ENCODE data around the gene LZTFL1.

The LZTFL1 gene

GRCh38 chr3:45807681-45808540, 34.0 kb downstream of the LZTFL1 start:
- no peak for TF ChIP-seq CTCF (IDR thresholded peaks at IDR 0.05; ENCODE audit: insufficient read depth, low read length, missing control alignments)
- ChIA-PET POLR2A (interaction anchor here (1.1 kb wide), 1 partner anchor 8 kb away, joined by 3 read pairs; no protein-coding TSS in a partner anchor), CTCF (interaction anchor here (1.2 to 1.4 kb wide), 2 partner anchors 18 to 297 kb away, joined by 3 to 4 read pairs; no protein-coding TSS in a partner anchor)
- no peak for DNase-seq (ENCODE audit: low read depth, low spot score)
- no peak overlapping the region for H3K4me3 ChIP-seq (ENCODE audit: low read depth, low read length)

GRCh38 chr3:45807133-45807532, 34.8 kb downstream of the LZTFL1 start:
- no peak for TF ChIP-seq CTCF (IDR thresholded peaks at IDR 0.05; ENCODE audit: insufficient read depth, low read length, missing control alignments)
- no peak for DNase-seq (ENCODE audit: low read depth, low spot score)
- no peak overlapping the region for H3K4me3 ChIP-seq (ENCODE audit: low read depth, low read length)
- POLR2A ChIA-PET = interaction anchor here (1.1 kb wide), 1 partner anchor 9 kb away, joined by 3 read pairs; no protein-coding TSS in a partner anchor
- CTCF ChIA-PET = interaction anchor here (1.2 to 1.4 kb wide), 2 partner anchors 19 to 296 kb away, joined by 3 to 4 read pairs; no protein-coding TSS in a partner anchor

- ChIA-PET CTCF (interaction anchor here (1.3 kb wide), 1 partner anchor 9 kb away, joined by 3 read pairs; the partner anchor contains the start of gene SLC6A20), POLR2A (no interaction called here)
- no peak for DNase-seq (ENCODE audit: low read depth, low spot score)
- TF ChIP-seq CTCF (IDR thresholded peaks at IDR 0.05; ENCODE audit: insufficient read depth, low read length, missing control alignments) = no peak
- H3K4me3 ChIP-seq (ENCODE audit: low read depth, low read length) = no peak overlapping the region
These were observed 35.8 kb downstream of the LZTFL1 start for GRCh38 chr3:45806072-45806471.

- no peak for DNase-seq (ENCODE audit: low read depth, low spot score)
- TF ChIP-seq CTCF (IDR thresholded peaks at IDR 0.05; ENCODE audit: insufficient read depth, low read length, missing control alignments) = no peak
- CTCF ChIA-PET = no interaction called here
- no peak overlapping the region for H3K4me3 ChIP-seq (ENCODE audit: low read depth, low read length)
- POLR2A ChIA-PET = no interaction called here
These were observed 38.5 kb downstream of the LZTFL1 start for GRCh38 chr3:45803252-45803935.

- ChIA-PET CTCF (interaction anchor here (1.5 kb wide), 1 partner anchor 42 kb away, joined by 3 read pairs; no protein-coding TSS in a partner anchor), POLR2A (no interaction called here)
- no peak for TF ChIP-seq CTCF (IDR thresholded peaks at IDR 0.05; ENCODE audit: insufficient read depth, low read length, missing control alignments)
- no peak overlapping the region for H3K4me3 ChIP-seq (ENCODE audit: low read depth, low read length)
- no peak for DNase-seq (ENCODE audit: low read depth, low spot score)
These were observed 39.8 kb downstream of the LZTFL1 start for GRCh38 chr3:45802146-45802545.

- no peak for TF ChIP-seq CTCF (IDR thresholded peaks at IDR 0.05; ENCODE audit: insufficient read depth, low read length, missing control alignments)
- DNase-seq (ENCODE audit: low read depth, low spot score) = no peak
- ChIA-PET POLR2A (no interaction called here), CTCF (no interaction called here)
- no peak overlapping the region for H3K4me3 ChIP-seq (ENCODE audit: low read depth, low read length)
These were observed 41.3 kb downstream of the LZTFL1 start for GRCh38 chr3:45800611-45801010.
